Middle frontal gyrus (tissue), 1 donor: ENCODE data around the gene CNGB1.
"Not testable (repeated sequence)": the region's sequence is repeated elsewhere in the genome, so short reads cannot be mapped to it uniquely, and the experiment has no call there.

Experiments
- DNase-seq: peaks from one replicate; pipeline ENCODE4 v3.0.0-alpha.2; 2015; ENCODE audit warnings: low spot score; ENCODE audit errors: extremely low spot score

Gene CNGB1

GRCh38 chr16:57890752-57891111 lies 80.2 kb downstream of the CNGB1 start:
- DNase-seq: no peak

- no peak for DNase-seq
These were observed 80.8 kb downstream of the CNGB1 start for GRCh38 chr16:57889960-57890751.

- no peak for DNase-seq
These were observed 81.4 kb downstream of the CNGB1 start for GRCh38 chr16:57889522-57889921.

DNA sequence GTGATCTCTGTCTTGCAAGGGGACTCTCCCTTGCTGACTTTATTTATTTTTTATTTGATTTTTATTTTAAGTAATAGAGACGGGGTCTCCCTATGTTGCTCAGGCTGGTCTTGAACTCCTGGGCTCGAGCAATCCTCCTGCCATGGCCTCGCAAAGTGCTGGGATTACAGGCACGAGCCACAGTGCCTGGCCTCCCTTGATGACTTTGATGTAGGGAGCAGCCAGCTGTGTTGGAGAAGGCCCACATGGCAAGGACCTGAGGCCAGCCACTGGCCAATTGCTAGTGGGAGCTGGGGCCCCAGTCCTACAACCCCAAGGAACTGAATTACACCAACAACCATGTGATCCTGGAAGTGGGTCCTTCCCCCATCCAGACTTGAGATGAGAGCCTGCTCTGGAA lies 81.8 kb downstream of the CNGB1 start:
- no peak for DNase-seq

DNA sequence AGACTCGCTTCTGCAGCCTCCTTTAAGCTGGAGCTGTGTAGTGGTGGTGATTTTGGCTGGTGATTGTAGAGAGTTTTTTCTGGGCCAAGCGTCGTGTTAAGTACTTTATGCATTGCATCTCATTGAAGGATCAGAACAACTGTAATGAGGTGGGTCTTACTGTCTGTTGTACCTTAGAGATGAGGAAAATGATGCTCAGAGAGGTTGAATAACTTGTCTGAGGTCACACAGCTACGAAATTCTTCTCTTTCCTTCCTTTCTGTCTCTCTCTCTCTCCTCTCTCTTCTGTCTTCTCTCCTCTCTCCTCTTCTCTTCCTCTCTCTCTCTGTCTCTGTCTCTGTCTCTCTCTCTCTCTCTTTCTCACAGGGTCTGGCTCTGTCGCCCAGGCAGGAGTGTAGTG lies 82.8 kb downstream of the CNGB1 start:
- DNase-seq: no peak

- DNase-seq: no peak
These were observed 83.2 kb downstream of the CNGB1 start for GRCh38 chr16:57887711-57888110.

DNA sequence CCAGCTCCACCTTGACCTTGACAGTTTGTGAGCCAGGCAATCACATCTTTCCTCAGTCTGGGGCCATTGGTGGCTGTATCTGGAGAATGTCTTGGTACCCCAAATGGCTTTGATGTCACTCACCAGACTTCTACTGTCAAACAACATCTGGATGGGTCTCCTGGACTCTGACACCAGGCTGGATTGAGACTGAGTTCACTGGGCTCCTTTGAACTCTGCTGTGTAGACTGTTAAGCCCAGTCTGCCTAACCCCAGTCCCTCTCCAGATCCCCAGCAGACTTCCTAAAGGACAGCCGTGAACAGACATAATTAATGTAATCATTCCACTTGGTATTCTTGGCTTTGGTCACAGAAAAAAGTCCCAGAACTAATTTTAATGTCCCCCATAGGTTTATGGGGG lies 84.5 kb downstream of the CNGB1 start:
- no peak for DNase-seq

- no peak for DNase-seq
These were observed 86.2 kb downstream of the CNGB1 start for GRCh38 chr16:57884655-57885133.

DNA sequence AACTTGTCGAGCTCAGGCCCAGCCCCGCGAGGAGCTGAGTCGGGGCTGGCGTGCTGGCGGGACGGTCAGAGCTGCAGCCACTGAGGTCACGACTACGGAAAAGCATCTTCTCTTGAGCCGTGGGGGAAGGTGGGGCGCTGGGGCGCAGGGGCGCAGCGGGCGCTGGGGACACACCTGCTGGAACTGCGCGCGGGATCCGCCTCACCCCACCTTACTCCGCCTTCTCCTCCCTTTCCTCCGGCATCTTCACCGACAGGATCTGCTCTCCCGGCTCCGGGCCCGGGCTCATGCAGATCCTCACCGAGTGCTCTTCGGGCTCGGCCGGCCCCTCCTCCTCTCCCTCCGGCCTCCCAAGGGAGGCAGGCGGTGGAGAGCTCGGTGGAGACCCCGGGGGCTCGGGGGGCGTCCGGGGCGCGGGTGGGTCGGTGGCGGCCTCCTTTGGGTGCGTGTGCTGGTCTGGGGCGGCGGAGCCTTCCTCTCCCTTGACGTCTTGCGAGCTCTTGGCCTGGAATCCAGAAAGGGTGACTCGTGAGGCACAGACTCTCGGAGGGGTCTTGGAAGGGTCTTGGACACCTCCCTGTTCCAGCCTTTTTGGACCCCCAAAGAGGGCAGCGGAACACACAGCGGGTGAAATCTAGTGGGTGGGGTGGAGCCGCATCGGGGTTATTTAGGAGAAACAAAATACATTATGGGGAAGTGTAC lies 86.8 kb downstream of the CNGB1 start:
- no peak for DNase-seq

DNA sequence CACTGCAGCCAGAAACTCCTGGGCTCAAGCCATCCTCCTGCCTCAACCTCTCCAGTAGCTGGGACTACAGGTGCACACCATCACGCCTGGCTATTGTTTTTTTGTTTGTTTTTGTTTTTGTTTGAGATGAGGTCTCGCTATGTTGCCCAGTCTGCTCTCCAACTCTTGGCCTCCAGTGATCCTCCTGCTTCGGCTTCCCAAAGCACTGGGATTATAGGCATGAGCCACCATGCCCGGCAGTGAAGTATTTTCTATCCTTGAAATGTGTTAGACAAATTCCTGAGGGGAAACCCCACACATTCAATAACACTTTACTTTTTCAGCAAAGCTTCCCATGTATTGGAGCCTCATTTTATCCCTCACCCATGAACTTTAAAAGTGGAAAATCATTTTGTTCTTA lies 87.4 kb downstream of the CNGB1 start:
- no peak for DNase-seq

DNA sequence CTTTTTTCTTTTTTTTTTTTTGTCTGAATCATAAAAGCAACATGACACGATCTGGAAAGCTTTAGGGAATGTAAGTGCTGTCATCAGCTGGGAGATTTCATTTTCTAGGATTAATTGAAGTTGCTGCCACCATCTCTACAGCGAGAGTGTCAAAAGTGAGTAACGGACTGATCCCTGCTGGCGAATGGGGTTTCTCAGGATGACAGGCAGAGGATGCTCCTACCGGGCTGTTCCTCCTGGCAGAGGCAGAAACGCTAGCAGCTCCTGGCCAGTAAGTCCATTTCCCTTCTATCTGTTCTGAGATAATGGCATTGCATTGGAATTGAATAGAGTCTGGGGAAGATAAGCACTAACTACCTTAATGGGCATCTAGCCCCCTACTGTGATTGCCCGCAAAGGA lies 88.1 kb downstream of the CNGB1 start:
- no peak for DNase-seq

DNA sequence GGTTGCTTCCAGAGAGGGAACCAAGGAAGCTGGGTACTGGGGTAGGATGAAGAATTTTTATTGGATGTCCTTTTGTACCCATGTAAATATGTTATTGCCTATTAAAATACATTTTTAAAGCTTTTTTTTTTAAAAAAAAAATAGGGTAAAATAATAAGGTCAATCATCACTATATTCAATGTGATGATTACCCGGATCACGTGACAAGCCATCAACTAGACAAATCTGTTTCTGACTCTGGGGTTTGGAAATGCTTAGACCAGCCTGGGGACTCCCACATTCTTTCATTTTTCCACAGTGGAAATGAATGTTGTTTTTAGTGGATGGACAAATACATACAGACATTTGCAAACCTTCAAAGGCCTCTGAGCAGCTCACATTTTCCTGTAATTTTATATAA lies 88.7 kb downstream of the CNGB1 start:
- DNase-seq: no peak

DNA sequence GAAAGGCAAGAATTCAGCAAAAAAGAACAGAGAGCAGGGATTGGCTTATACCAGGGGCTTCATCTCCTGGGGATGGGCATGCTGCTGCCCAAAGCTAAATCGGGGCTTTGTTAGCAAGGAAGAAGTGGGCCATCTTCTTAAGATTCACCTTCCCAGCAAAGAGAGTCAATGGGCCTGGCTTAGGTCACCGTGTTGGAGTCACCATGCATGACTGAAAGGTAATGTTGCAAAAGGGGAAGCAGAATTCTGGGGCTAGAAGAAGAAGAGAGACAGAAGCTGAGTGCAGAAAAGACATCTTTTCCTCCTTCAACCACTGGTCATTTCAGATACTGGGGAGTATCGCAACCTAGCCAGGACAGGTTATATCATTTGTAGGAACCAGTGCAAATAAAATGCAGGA lies 92.3 kb downstream of the CNGB1 start:
- no peak for DNase-seq

DNA sequence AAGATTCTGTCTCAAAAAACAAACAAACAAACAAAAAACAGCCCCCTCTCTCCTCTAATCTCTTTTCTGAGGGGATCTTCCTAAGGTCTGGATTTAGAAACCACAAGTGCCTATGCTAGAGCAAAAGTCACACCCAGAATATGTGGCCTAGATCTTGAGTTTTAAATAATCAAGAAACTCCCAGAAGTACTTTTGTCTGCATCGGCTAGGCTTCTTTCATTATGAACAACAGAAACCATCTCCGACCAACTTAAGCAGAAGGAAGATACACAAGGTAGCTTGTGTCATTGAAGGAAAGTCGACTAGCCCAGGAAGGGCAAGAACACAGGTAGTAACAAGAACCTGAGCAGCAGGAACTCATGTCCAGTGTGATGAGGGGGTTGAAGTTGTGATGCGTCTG lies 94.7 kb downstream of the CNGB1 start:
- no peak for DNase-seq

GRCh38 chr16:57875347-57875746 lies 95.6 kb downstream of the CNGB1 start:
- DNase-seq: no peak

- no peak for DNase-seq
These were observed 97.7 kb downstream of the CNGB1 start for GRCh38 chr16:57873218-57873617.

DNA sequence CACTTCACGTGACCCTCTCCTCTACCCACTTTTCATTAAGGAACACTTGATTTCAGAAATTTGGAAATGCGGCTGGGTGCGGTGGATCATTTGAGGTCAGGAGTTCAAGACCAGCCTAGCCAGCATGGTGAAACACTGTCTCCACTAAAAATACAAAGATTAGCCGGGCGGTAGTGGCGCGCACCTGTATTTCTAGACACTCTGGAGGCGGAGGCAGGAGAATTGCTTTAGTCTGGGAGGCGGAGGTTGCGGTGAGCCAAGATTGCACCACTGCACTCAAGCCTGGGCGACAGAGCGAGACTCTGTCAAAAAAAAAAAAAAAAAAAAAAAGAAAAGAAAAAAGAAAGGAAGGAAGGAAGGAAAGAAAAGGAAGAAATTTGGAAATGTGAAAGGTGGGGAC lies 98.2 kb downstream of the CNGB1 start:
- DNase-seq: not testable (repeated sequence)

GRCh38 chr16:57871456-57871855 lies 99.5 kb downstream of the CNGB1 start:
- no peak for DNase-seq

GRCh38 chr16:57870753-57871454 lies 100.0 kb downstream of the CNGB1 start:
- no peak for DNase-seq

DNA sequence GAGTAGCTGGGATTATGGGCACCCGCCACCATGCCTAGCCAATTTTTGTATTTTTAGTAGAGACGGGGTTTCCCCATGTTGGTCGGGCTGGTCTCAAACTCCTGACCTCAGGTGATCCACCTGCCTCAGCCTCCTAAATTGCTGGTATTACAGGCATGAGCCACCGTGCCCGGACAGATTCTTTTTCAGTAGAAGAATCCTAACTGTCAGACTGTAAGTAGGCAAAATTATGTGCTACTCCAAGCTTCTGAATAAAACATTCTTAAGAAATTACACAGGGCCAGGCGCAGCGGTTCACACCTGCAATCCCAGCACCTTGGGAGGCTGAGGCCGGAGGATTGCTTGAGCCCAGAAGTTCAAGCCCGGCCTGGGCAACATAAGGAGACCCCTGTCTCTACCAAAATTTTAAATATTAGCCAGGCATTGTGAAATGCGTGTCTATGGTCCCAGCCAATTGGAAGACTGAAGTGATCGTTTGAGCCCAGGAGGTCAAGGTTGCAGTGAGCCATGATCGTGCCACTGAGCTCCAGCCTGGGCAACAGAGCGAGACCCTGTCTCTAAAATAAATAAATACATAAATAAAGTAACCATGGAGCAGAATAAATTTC lies 101.9 kb downstream of the CNGB1 start:
- no peak for DNase-seq

DNA sequence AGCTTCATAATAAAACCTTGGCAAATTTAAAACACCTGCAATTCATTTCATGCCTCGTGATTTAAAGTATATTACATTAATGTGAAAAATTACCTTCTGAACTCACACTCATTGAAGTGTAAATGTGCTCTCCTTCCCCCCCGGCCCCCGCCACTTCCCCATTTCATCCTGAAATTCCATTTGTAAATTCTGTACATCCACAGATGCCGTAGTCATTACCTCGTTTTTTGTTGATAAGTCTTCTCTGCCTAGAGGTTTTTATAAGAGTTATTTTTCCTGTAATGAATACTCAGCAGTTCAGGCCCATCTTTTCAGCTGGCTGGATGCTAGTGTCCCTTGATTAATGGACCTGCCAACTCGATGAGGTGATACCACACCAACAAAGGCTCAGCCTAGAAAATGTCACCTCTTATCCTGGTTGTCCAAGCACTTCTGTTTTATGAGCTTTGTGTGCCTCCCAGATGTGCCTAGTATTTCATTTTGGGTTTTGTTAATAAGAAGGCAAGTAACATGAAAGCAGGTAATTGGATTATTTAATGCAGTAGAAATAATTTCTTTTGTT lies 103.8 kb downstream of the CNGB1 start:
- no peak for DNase-seq

DNA sequence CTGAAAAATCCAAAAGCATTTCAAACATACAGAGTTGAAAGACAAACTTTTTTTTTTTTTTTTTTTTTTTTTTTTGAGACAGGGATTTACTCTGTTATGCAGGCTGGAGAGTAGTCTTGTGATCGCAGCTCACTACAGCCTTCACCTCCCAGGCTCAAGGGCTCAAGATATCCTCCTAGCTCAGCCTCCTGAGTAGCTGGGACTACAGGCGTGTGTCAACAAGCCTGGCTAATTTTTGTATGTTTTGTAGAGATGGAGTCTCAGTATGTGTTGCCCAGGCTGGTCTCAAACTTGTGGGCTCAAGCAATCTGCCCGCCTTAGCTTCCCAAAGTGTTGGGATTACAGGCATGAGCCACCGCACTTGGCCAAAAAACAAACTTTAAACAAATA lies 104.4 kb downstream of the CNGB1 start:
- no peak for DNase-seq
